Hematopoietic multipotent progenitor cell treated with erythropoietin and hydrocortisone succinate and interleukin-3 and kit ligand, for 17 days (in vitro differentiated cells): Measurements from ENCODE around the gene PRSS27.
"Not testable (repeated sequence)": the region's sequence is repeated elsewhere in the genome, so short reads cannot be mapped to it uniquely, and the experiment has no call there.

Experiments used
- DNase-seq: peaks from one replicate; pipeline ENCODE4 v3.0.0-alpha.2; 2015; ENCODE audit warnings: low spot score

The PRSS27 gene

DNA sequence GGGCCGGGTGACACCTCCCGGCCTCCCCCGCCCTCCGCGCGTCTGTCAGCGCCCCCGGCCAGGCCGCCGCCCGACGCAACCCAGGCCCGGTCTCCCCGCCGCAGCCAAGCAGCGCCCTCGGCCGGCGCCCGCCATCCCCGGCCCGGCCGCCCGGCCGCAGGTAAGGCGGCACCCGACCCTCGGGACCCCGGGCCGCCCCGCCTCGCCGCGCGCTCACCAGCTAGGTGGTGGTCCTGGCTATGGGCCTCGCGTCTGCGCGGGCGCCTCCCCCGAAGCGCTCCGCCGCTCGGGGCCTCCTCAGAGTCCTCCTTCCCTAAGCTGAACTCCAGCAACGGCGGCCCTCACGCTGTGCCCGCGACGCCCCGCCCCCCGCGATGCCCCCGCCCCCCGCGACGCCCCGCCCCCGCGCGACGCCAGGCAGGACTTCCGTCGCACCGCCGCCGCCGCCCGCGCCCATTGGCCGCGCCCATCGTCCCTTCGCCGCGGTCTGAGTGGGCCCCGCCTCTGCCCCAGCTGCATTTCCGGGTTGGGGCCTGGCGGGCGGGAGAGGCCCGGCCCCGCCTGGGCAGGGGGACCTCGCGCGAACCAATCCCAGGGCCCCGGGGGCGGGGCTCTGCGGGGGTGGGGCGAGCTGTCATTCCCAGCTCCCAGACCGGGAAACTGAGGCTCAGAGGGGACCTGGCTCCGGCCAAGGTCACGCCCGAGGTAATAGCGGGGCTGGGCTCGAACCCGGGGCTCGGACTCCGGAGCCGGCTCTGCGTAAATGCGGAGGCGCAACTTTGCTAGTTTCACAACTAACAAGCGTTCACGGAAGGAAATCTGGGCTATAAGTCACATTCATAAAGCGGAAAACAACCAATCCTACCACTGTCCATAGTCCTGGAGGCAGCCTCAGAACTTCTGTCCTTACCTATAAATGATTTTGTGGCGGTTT, 46.7 kb downstream of the PRSS27 start:
- DNase-seq = peak; percentile 97

DNA sequence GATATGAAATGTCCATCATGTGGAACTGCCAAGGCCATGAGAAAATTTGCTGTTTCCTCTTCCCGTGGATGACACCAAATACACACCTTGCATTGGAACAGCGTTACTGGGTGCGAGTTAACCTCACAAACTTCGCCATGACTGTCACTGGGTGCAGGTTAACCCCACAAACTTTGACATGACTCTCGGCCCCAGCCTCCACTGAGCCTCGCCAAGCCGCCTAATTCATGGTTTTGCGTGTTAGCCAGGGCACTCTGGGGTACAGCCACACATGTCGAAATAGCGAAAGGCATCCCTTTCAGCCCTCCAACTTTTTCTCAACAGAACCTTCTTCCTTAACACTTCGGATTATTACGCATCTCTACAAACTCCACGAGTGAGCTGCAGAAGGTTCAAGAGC, 48.3 kb downstream of the PRSS27 start:
- no peak for DNase-seq

DNA sequence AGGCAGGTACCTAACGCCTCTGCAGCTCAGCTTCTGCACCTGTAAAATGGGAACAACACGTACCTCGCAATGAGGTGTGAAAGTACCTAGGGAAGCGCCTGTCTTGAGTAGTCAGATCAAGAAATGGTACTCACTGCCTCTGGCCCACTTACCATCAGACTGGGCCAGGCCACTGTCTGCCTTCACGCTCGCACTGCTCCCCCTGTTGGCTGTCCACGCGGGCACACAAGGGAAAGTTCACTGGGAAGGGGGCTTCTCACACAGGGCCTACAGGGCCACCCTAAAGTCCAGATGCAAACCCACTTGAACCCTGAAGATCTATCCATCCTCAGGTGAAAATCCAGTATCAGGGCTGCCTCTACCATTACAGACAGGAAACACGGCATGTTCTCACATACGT, 48.8 kb downstream of the PRSS27 start:
- DNase-seq = not testable (repeated sequence)

DNA sequence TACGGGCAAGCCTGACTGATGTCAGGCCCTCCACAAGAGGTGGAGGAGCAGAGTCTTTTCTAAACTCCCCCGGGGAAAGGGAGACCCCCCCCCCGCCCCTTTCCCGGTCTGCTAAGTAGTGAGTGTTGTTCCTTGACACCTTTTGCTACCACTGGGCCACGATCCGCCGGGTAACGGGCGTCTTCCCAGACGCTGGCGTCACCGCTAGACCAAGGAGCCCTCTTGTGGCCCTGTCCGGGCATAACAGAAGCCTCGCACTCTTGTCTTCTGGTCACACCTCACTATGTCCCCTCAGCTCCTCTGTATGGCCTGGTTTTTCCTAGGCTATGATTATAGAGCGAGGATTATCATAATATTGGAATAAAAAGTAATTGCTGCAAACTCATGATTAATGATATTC, 50.0 kb downstream of the PRSS27 start:
- peak; percentile 68 for DNase-seq

DNA sequence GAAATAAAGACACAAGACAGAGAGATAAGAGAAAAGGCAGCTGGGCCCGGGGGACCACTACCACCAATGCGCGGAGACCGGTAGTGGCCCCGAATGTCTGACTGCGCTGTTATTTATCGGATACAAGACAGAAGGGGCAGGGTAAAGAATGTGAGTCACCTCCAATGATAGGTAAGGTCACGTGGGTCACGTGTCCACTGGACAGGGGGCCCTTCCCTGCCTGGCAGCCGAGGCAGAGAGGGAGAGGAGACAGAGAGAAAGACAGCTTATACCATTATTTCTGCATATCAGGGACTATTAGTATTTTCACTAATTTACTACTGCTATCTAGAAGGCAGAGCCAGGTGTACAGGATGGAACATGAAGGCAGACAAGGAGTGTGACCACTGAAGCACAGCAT, 50.4 kb downstream of the PRSS27 start:
- not testable (repeated sequence) for DNase-seq

DNA sequence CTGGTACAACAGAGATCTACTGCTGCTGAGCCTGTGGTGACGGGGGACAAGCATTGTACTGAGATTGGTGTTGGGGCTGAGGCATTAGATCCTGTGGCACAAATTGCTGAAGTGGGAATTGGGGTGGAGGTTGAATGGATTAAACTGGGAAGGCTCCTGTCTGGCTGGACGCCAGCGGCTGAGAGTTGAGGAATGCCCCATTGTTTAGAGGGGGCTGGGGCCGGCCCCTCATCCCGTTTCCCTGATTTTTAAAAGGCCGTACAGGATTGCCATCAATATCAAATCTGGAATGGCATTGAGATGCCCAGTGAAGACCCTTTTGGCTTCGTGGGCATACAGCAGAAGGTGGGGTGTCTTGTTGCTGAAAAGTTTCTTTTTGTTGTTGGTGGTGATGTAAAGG, 53.4 kb downstream of the PRSS27 start:
- DNase-seq = not testable (repeated sequence)

DNA sequence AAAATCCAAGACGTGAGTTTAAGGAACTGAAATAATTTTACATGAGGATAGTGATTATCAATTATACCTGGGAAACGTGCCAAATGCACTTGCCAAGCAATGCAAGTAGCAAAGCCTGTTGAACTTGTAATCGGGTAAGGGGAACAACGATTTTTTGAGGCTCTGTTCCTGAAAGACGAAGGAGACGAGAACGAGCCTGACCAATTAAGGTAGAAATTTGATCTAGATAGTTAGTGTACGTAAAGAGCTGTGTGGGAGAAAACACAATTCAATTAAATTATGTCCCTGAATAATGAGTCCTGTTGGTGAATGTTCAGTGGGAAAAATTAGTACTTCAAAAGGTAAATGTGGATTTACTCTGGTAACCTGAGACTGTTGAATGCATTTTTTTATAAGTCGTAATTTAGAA, 55.4 kb downstream of the PRSS27 start:
- DNase-seq = no peak

DNA sequence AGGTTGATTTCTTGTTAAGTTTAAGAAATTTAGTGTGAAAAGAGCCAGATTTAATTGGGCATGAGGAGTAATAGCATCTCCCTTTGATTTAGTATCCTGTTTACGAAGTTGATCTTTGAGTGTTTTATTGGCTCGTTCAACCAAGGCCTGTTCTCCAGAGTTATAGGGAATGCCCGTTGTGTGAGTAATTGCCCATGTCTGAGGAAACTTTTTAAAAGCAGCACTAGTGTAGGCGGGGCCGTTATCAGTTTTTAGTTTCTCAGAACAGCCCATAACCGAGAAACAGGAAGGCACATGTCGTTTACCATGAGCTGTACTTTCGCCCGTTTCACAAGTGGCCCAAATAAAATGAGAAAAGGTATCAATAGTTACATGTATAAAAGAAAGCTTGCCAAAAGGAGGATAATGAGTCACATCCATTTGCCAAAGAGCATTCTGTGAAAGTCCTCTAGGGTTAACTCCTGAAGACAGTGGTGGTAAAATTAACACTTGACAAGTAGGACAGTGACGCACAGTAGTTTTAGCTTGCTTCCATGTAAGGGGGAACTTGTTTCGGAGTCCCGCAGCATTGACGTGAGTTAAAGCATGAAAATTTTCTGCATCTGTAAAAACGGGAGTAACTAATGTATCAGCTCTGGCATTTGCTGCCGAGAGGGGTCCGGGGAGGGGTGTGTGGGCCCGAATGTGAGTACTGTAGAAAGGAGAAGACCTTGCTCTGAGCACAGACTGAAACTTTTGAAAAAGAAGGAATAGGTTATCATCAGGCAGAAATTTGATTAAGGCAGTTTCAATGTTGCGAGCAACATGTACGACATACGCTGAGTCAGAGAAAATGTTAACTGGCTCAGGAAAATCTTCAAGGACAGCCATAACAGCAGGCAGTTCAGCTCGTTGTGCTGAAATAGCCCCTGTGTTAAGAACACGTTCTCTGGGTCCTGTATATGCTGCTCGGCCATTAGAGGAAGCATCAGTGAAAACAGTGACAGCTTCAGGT, 56.2 kb downstream of the PRSS27 start:
- no peak for DNase-seq
